BLaER1 treated with 17β-estradiol and CSF1 and Interleukin-3, amounts not matched to agents 10 nM and 100 nM (cell line): Measurements from ENCODE around the gene NIBAN1.

Experiments
- H3K27ac ChIP-seq, 11 experiments: shearing (Covaris generic); formaldehyde crosslinking; 2 replicates each; pipeline ENCODE4 v1.8.1; 2022
- H3K27me3 ChIP-seq, 11 experiments: shearing (Covaris generic); formaldehyde crosslinking; 2 replicates each; pipeline ENCODE4 v1.8.1; 2022
- H3K36me3 ChIP-seq, 11 experiments: shearing (Covaris generic); formaldehyde crosslinking; 2 replicates each; pipeline ENCODE4 v1.8.1; 2022
- H3K4me1 ChIP-seq, 10 experiments: shearing (Covaris generic); formaldehyde crosslinking; 2 replicates each; pipeline ENCODE4 v1.8.1; 2022
- H3K4me2 ChIP-seq, 11 experiments: shearing (Covaris generic); formaldehyde crosslinking; 2 replicates each; pipeline ENCODE4 v1.8.1; 2022
- H3K4me3 ChIP-seq, 10 experiments: shearing (Covaris generic); formaldehyde crosslinking; 2 replicates each; pipeline ENCODE4 v1.8.1; 2022
- H3K9ac ChIP-seq, 11 experiments: shearing (Covaris generic); formaldehyde crosslinking; 2 replicates each; pipeline ENCODE4 v1.8.1; 2022
- H3K9me3 ChIP-seq, 11 experiments: shearing (Covaris generic); formaldehyde crosslinking; replicated peaks in 1 of 11; 2 replicates each; pipeline ENCODE4 v1.8.1; 2022
- H4K20me1 ChIP-seq, 11 experiments: shearing (Covaris generic); formaldehyde crosslinking; 2 replicates each; pipeline ENCODE4 v1.8.1; 2022
- Cebpa-rat ChIP-seq, 11 experiments: shearing (Covaris generic); IDR thresholded peaks; 2 replicates each; pipeline ENCODE4 v1.8.1; 2022

Gene NIBAN1

DNA sequence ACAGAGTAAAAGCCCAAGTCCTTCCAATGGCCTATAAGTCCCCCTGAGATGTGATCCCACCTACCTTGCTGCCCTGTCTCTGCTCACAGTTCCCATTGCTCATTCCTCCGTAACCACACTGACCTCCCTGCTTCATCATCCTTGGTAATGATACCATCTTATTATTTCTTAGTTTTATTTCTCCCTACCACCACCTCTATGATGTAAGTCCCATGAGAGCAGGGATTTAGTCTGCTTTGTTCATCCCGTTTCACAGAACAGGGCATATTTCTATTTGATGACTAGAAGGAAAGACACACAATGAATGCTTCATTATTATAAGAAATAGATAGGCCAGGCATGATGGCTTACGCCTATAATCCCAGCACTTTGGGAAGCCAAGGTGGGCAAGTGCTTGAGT lies 22.5 kb downstream of the NIBAN1 start:
- Histone ChIP-seq H3K27ac (no peak overlapping the region), H3K4me3 (no peak overlapping the region), H4K20me1 (no peaks in the 10 kb centered on the region), H3K36me3 (0 out of 22 replicates have a peak, but pooled peaks cover 0 to 4% (median 0%) of the 10 kb centered on the region in 11 experiments), H3K4me1 (peaks cover 0 to 49% (median 15%) of the 10 kb centered on the region in 10 experiments; a peak in 14 of 20 replicates), H3K9ac (no peak overlapping the region), H3K4me2 (peak overlapping the region in 1 of 11 experiments; percentile 38; a peak in 2 of 22 replicates), H3K9me3 (no peaks in the 10 kb centered on the region), H3K27me3 (no peaks in the 10 kb centered on the region)
- no peak for TF ChIP-seq Cebpa-rat (IDR thresholded peaks at IDR 0.05)

DNA sequence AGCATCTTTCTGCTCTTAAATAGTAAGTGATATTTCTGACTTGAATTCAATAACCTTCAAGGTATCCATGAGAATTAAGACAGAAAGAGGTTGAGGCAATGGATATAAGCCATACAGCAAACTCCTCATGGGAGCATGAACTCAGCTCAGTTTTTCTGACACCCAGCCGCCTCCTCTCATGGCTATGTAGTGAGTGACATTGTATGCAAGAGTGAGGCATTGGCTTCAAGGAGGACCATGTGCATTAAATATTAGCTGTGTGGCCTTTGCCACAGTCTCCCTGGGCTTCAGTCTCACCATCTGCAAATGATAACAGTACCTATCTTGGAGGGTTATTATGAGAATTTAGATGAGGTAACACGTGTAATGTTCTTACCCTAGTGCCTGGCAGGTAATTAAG lies 23.4 kb downstream of the NIBAN1 start:
- H3K27ac ChIP-seq: no peak overlapping the region
- H3K4me1 ChIP-seq: peaks cover 4 to 57% (median 24%) of the 10 kb centered on the region in 10 experiments; a peak in 18 of 20 replicates
- H3K9ac ChIP-seq: no peak overlapping the region
- TF ChIP-seq Cebpa-rat (IDR thresholded peaks at IDR 0.05): no peak
- no peaks in the 10 kb centered on the region for H4K20me1 ChIP-seq
- H3K9me3 ChIP-seq: no peaks in the 10 kb centered on the region
- no peak overlapping the region for H3K4me2 ChIP-seq
- H3K27me3 ChIP-seq: no peaks in the 10 kb centered on the region
- H3K4me3 ChIP-seq: no peak overlapping the region
- H3K36me3 ChIP-seq: 0 out of 22 replicates have a peak, but pooled peaks cover 0 to under 1% (median 0%) of the 10 kb centered on the region in 11 experiments

- peaks cover 5 to 64% (median 31%) of the 10 kb centered on the region in 10 experiments; a peak in 18 of 20 replicates for H3K4me1 ChIP-seq
- no peak overlapping the region for H3K4me3 ChIP-seq
- H3K9me3 ChIP-seq: no peaks in the 10 kb centered on the region
- no peaks in the 10 kb centered on the region for H3K36me3 ChIP-seq
- no peak overlapping the region for H3K9ac ChIP-seq
- H3K4me2 ChIP-seq: no peak overlapping the region
- H3K27me3 ChIP-seq: no peaks in the 10 kb centered on the region
- no peak for TF ChIP-seq Cebpa-rat (IDR thresholded peaks at IDR 0.05)
- no peak overlapping the region for H3K27ac ChIP-seq
- no peaks in the 10 kb centered on the region for H4K20me1 ChIP-seq
Measured at GRCh38 chr1:184950227-184950626, 24.1 kb downstream of the NIBAN1 start.

- H4K20me1 ChIP-seq: no peaks in the 10 kb centered on the region
- no peak overlapping the region for H3K4me3 ChIP-seq
- H3K27me3 ChIP-seq: no peaks in the 10 kb centered on the region
- TF ChIP-seq Cebpa-rat (IDR thresholded peaks at IDR 0.05): no peak
- H3K27ac ChIP-seq: peak overlapping the region in 8 of 11 experiments; percentile 76 to 93 (median 84); a peak in 16 of 22 replicates
- H3K9me3 ChIP-seq: no peaks in the 10 kb centered on the region
- H3K36me3 ChIP-seq: no peaks in the 10 kb centered on the region
- peaks cover 5 to 62% (median 38%) of the 10 kb centered on the region in 10 experiments; a peak in 18 of 20 replicates for H3K4me1 ChIP-seq
- H3K4me2 ChIP-seq: peak overlapping the region in 7 of 11 experiments; percentile 73 to 85 (median 78); a peak in 13 of 22 replicates
- peak overlapping the region in 3 of 11 experiments; percentile 1 to 31 (median 14); a peak in 4 of 22 replicates for H3K9ac ChIP-seq
Measured at GRCh38 chr1:184947497-184948256, 26.6 kb downstream of the NIBAN1 start.

GRCh38 chr1:184945678-184946412 lies 28.5 kb downstream of the NIBAN1 start:
- no peaks in the 10 kb centered on the region for H4K20me1 ChIP-seq
- no peaks in the 10 kb centered on the region; a peak in 1 of 22 replicates for H3K9me3 ChIP-seq
- H3K9ac ChIP-seq: peak overlapping the region in 9 of 11 experiments; percentile 36 to 68 (median 62); a peak in 16 of 22 replicates
- no peaks in the 10 kb centered on the region for H3K27me3 ChIP-seq
- peak in 2 of 11 experiments; percentile 84 to 87; a peak in 5 of 22 replicates for TF ChIP-seq Cebpa-rat (IDR thresholded peaks at IDR 0.05)
- H3K27ac ChIP-seq: peak overlapping the region; percentile 9 to 93 (median 83); a peak in 20 of 22 replicates
- H3K4me3 ChIP-seq: peak overlapping the region in 1 of 10 experiments; percentile 25; a peak in 1 of 20 replicates
- no peaks in the 10 kb centered on the region for H3K36me3 ChIP-seq
- peak overlapping the region; percentile 5 to 85 (median 74); a peak in 21 of 22 replicates for H3K4me2 ChIP-seq
- peaks cover 5 to 60% (median 38%) of the 10 kb centered on the region in 10 experiments; a peak in 18 of 20 replicates for H3K4me1 ChIP-seq

- Histone ChIP-seq H3K4me1 (peaks cover 5 to 68% (median 38%) of the 10 kb centered on the region in 10 experiments; a peak in 18 of 20 replicates), H3K27me3 (no peaks in the 10 kb centered on the region), H3K4me3 (0 out of 20 replicates have a peak overlapping the region, but pooled peaks of 1 of the 10 experiments have one; percentile 10), H4K20me1 (no peaks in the 10 kb centered on the region), H3K36me3 (no peaks in the 10 kb centered on the region), H3K9ac (peak overlapping the region in 4 of 11 experiments; percentile 30 to 65 (median 60); a peak in 5 of 22 replicates), H3K9me3 (no peaks in the 10 kb centered on the region; a peak in 1 of 22 replicates), H3K27ac (peak overlapping the region in 9 of 11 experiments; percentile 76 to 93 (median 83); a peak in 17 of 22 replicates), H3K4me2 (peak overlapping the region in 8 of 11 experiments; percentile 48 to 85 (median 78); a peak in 16 of 22 replicates)
- TF ChIP-seq Cebpa-rat (IDR thresholded peaks at IDR 0.05): no peak
Measured at GRCh38 chr1:184945029-184945428, 29.3 kb downstream of the NIBAN1 start.

- H4K20me1 ChIP-seq: no peaks in the 10 kb centered on the region
- H3K4me1 ChIP-seq: peaks cover 5 to 74% (median 38%) of the 10 kb centered on the region in 10 experiments; a peak in 18 of 20 replicates
- H3K4me2 ChIP-seq: peak overlapping the region in 6 of 11 experiments; percentile 73 to 85 (median 78); a peak in 11 of 22 replicates
- no peaks in the 10 kb centered on the region for H3K36me3 ChIP-seq
- no peak overlapping the region; a peak in 1 of 22 replicates for H3K9ac ChIP-seq
- H3K4me3 ChIP-seq: no peak overlapping the region
- no peaks in the 10 kb centered on the region; a peak in 1 of 22 replicates for H3K9me3 ChIP-seq
- H3K27me3 ChIP-seq: no peaks in the 10 kb centered on the region
- no peak for TF ChIP-seq Cebpa-rat (IDR thresholded peaks at IDR 0.05)
- peak overlapping the region in 8 of 11 experiments; percentile 23 to 93 (median 82); a peak in 11 of 22 replicates for H3K27ac ChIP-seq
Measured at GRCh38 chr1:184943998-184944397, 30.3 kb downstream of the NIBAN1 start.

GRCh38 chr1:184941735-184942134 lies 32.6 kb downstream of the NIBAN1 start:
- no peak for TF ChIP-seq Cebpa-rat (IDR thresholded peaks at IDR 0.05)
- peak overlapping the region in 1 of 11 experiments; percentile 35; a peak in 1 of 22 replicates for H3K4me2 ChIP-seq

More at GRCh38 chr1:184941735-184942134, 32.6 kb downstream of the NIBAN1 start:
- Histone ChIP-seq H3K9ac (no peak overlapping the region), H3K9me3 (no peaks in the 10 kb centered on the region; a peak in 1 of 22 replicates), H3K27ac (no peak overlapping the region), H3K4me3 (no peak overlapping the region), H4K20me1 (no peaks in the 10 kb centered on the region), H3K36me3 (no peaks in the 10 kb centered on the region), H3K27me3 (no peaks in the 10 kb centered on the region), H3K4me1 (peaks cover 5 to 61% (median 27%) of the 10 kb centered on the region in 10 experiments; a peak in 18 of 20 replicates)
